NCI-H748 treated with DMSO at 0.1 percent for 48 hours (cell line): ENCODE measurements around the gene ZNF358.

Experiments
- DNase-seq: peaks from one replicate; lab custom pipeline; 2025; lab: John Stamatoyannopoulos, UW

Gene ZNF358

DNA sequence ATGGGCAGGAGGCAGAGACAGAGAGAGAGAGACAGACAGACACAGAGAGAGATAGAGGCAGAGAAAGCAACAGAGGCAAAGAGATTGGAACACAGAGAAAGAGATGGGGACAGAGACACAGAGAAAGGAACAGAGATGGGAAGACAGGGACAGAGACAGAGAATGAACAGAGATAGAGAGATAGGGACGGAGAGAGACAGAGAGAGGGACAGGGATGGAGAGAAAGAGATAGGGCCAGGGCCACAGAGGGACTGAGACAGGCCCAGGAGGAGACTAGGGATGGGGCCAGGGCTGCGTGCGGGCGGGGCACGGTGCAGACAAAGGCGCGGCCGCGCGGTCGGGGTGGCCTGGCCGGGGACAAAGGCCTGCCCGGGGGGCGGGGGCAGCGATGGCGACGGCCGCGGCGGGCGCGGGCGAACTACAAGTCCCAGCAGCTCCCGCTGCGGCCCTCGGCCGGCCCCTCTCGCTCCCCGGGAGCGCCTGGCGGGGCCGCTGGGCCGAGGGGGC lies at the start of gene ZNF358:
TSS of gene ZNF358 (plus strand) at position 459 of the 507 bp plus-strand sequence. CDS start 3,140 bp downstream, outside the sequence.
- peak; percentile 8 for DNase-seq

DNA sequence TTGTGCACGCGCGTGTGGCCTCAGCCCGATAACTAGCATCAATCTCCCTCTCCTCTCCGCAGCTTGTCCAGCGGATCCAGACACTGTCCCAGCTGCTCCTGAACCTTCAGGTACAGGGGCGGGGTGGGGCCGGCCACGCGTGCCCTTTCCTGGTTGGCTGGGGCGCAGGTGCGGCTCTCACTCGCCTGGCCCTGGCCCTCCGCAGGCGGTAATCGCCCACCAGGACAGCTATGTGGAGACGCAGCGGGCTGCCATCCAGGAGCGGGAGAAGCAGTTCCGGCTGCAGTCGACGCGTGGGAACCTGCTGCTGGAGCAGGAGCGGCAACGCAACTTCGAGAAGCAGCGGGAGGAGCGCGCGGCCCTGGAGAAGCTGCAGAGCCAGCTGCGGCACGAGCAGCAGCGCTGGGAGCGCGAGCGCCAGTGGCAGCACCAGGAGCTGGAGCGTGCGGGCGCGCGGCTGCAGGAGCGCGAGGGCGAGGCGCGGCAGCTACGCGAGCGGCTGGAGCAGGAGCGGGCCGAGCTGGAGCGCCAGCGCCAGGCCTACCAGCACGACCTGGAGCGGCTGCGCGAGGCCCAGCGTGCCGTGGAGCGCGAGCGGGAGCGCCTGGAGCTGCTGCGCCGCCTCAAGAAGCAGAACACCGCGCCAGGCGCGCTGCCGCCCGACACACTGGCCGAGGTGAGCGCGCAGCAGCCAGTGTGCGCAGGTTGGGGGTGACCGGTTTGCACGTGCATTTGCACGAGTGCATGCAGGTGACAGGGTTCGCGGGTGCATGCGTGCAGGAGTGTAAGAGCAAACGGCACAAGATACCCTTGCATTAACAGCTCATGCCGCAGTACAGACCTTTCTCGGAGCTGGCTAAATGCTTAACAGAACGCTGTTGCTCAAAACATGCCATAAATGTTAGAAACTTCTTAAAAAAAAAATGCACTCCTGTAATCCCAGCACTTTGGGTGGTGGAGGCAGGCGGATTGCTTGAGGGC lies 48.6 kb upstream of the ZNF358 start:
- DNase-seq: no peak

GRCh38 chr19:7468840-7469239 lies 47.1 kb upstream of the ZNF358 start:
- no peak for DNase-seq

DNA sequence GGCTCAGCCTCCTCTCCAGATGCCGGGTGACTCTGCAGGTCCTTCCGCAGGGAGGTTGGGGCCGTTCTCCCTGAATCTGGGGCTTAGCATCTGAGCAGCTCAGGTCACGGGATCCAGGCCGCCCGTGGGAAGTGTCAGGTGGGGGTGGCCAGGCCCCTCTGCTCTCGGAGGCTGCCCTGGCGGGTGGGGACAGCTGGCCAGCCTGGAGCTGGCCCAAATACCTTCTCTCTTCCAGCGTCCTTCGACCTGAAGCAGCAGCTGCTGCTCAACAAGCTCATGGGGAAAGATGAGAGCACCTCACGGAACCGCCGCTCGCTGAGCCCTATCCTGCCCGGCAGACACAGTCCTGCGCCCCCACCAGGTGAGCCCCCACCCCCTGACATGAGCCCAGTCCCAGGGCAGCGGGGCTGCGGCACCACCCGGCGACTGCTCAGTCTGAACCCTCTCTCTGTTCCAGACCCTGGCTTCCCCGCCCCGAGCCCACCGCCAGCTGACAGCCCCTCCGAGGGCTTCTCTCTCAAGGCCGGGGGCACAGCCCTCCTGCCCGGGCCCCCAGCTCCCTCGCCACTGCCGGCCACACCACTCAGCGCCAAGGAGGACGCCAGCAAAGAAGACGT lies 46.1 kb upstream of the ZNF358 start:
- no peak for DNase-seq

DNA sequence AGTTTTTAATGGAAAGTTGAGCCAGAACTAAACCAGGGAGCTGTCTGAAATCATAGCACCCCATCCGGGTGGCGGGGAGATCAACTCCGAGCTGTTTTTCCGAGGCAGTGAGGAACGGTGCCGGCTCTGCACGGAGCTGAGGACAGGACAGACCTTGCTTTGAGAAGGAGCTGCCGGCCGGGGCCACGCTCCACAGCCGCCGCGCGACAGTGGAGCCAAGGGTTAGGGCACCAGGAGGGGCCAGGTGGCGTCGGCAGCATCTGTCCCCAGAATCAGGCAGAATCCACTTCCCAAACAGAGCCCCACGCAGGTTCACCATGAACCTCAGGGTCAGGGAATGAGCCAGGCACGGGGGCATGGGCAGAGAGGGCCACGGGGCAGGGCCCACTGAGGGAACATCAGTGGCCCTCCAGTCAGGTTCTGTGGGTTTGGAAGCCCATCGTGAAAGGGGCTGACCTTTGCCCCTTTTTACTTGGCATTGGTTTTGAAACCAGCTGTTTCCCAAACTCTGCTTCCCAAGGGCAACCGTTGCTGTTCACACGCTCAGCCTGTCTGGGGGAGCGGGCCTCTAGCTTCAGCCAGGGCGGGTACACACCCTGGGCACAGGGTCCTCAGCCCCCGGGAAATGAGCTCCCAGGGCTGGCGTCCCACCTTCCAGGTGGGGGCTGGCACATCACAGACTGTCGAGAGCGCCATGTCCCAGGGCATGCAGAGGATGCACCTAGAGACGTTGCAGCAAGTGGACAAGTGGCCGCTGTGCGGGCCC lies 45.2 kb upstream of the ZNF358 start:
- DNase-seq: no peak

- no peak for DNase-seq
These were observed 43.9 kb upstream of the ZNF358 start for GRCh38 chr19:7471696-7472615.

- no peak for DNase-seq
These were observed 40.2 kb upstream of the ZNF358 start for GRCh38 chr19:7475665-7476064.

DNA sequence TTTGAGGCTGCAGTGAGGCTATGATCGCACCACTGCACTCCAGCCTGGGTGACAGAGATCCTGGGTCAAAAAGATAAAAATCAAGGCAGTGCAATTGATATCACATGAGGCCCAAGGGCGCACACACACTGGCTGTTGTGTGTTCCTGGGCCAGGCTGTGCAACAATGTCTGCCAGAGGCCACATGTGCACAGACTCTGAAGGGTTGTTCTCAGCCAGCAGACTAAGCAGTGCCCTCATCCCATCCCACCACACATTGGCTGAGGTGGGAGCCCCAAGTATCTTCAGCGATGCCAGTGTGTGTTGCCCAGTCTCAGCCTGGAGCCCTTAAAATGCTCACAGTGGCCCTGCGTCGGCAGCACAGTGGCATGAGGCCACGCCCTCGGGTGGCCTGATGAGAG lies 39.7 kb upstream of the ZNF358 start:
- DNase-seq: no peak

DNA sequence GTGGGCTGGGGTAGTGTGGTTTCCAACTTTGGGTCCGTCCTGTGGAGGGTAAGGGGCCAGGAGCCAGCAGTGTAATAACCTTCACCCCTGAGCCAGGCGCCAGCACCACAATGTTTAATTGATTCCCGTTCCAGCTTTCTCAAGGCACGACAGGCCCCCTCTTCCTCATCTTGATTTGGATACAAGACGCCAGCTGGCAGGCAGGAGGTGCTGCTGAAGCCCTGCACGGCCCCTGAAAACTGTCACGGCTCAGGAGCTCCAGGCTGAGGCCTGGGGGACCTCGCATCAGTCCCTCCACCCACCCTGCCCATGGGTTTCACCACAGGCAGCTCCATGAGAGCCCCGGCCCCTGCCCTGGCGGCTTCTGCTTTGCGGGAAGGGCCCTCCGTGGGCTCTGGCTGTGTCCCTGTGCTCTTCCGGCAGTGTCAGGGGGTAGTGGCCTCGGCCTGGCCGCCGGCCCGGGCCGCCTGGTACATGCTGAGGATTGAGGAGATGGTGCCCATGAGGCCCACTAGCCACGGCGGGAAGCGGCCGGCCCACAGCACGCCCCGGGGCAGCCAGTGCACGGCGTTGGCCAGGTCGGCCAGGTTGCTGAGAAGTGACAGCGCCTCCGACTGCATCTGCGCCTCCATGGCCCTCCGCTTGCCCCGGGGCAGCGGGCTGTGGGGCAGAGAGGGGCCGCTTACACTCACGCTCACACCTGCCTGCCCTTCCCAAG lies 39.0 kb upstream of the ZNF358 start:
- no peak for DNase-seq

GRCh38 chr19:7477758-7478157 lies 38.1 kb upstream of the ZNF358 start:
- no peak for DNase-seq

DNA sequence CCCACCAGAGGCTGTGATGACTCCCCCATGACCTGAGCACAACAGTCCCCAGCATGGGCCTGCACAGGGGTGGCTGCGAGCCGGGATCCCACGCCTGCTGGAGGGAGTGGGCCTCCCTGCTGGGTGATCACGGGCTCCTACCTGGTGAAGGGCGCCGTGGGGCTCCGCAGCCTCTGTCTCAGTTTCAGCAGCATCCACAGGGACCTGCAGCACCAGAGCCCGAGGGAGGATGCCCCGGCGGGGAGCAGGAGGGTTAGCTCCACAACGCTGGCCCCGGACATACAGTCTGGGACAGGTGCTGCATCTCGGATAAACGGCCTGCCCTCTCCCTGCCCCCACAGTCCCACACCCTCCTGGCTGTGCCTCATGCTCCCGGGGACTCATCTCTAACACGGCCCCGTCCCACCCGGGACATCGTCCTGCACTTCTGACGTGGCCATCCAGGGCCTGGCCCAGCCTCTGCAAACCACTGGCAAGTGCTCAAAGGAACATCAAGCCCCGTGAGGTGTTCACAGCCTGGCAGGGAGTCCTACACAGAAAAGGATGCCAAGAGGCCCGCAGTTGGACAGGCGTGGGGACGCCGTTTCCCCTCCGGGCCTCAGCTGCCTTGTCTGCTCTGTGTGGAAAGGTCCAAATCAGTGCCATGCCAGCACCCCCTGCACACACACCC lies 37.6 kb upstream of the ZNF358 start:
- no peak for DNase-seq

DNA sequence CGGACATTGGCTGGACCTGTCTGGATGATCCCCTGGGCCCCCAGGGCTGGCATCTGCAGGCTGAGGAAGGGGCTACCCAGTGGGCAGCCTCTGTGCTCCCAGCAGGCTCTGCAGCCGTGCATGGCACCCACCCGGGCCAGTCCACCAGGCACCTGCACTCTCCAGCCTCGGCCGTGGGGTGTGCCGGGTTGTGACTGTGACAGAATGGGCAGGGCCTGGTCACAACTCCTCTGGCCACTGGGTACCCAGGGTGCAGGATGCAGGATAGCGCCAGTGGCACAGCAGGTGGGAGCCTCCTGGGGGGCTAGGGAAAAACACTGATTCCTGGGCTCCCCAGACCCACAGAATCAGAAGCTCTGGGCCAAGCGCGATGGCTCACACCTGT lies 37.1 kb upstream of the ZNF358 start:
- DNase-seq: no peak

DNA sequence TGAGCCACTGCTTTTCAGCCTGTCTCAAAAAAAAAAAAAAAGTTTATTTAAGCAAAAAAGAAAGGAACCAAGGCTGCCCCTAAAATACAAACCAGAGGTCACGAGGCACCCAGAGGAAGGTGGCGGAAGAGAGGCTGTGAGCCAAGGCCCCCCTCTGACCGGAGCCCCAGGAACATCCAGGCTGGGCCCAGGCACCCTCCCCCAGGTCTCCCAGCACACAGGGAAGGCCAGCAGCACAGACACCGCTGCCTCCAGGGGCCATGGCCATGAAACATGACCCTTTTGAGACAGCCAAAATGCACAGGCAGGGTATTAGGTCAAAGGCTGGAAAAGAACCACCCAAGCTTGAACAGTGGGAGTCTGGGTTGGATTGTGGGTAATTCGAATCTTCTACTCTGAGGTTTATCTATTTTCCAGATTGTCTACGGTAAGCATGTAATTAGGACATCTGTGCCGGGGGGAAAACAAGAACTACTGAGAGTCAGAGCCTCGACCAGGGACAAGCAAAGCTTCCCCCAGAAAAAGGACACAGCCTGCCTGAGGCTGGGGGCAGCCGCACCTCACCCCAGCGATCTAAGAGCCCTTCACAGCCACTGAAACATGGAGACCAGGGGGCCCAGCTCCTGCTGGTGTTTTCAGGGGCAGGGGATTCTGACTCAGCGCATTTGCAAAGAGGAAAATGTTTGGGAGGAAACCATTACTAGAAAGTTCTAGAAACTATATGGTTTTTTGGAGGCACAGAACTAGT lies 35.5 kb upstream of the ZNF358 start:
- no peak for DNase-seq

- DNase-seq: no peak
These were observed 35.0 kb upstream of the ZNF358 start for GRCh38 chr19:7480970-7481255.

DNA sequence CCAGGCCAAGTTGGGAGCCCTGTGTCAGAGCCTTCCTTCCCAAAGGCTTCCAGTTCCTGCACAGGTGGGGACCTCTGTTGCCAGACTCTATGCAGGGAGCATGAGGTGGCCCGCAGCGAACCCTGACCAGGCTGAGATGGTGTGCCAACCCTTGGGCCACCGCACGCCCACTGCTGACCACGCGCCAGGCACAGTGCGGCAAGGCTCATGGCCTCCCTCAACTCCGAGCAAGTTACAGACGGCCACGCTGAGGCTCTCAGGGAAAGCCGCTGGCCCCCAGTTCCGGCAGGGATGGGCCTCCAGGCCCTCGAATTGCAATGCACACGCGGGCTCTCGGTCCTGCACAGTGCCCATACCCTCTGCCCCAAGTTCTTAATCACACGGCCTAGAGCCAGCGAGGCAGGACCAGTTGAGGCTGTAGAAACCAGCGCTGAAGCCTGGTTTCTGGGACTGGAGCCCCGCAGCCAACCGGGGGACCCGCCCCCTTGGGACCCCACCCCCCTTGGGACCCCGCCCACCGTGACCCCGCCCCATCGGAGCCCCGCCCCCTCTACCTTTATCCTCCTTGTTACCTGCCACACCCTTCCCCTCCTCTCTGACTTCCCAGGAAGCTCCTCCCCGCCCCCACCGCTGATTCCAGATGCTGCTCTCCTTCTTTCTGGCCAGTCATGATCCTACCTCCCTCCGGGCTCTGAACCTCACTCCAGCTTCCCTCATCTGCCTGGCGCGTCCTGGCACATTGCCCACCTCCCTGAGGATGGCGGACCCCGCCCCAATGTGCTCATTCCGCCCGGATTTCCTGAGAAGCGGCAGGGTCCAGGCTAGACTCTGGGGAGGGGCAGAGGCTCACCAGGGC lies 33.1 kb upstream of the ZNF358 start:
- peak; percentile 54 for DNase-seq

- DNase-seq: no peak
These were observed 32.1 kb upstream of the ZNF358 start for GRCh38 chr19:7483720-7484201.

DNA sequence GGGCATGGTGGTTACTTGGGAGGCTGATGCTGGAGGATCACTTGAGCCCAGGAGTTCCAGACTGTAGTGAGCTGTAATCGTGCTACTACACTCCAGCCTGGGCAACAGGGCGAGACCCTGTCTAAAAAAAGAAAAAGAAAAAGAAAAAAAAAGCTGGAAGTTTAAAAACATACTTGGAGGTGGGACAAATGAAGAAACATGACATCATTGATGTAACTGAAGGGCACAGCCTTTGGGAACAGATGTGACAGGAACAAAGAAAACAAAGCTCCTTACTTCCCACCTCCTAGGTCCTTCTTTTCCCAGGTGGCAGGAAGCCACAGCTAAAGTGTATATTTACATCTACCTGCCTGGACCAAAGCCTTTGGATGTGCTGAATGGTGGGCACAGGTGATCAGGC lies 29.0 kb upstream of the ZNF358 start:
- no peak for DNase-seq

DNA sequence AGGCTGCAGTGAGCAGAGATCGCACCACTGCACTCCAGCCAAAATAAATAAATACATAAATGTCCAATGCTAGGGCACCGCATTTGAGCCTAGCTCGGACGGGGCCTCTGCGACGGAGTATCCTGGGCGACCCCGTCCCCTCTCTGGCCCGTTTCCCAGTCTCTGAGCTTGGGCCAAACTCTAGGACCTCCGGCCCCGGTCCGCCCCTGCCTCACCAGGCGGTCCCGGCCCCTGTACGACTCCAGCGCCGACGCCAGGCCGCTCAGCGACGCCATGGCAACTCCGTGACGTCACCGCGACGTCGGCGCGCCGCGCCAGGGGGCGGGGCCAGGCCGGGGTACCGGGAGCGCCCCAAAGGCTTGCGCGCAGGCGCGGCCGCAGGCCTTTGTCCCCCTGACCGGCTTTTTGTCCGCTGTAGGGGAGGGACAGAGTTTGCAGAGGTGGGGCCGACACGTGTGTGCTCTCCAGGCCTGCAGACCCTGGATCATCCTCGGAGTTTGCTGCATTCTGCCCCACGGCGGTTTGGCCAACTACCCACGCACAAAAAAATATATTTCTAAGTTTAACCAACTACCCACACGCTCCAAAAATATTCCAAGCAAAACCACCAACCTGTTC lies 27.1 kb upstream of the ZNF358 start, which contains the start of gene PEX11G:
TSS of gene PEX11G (minus strand) at position 300 of the 618 bp plus-strand sequence. CDS start at position 275, 25 bp downstream.
- DNase-seq: peak; percentile 68
